Renal pelvis (tissue), 4 donors: ENCODE measurements around the gene PLA2G4A. TPM values are rescaled to one million over a fixed set of nuclear protein-coding genes. Genes with fewer than 3 reads are reported as not detected.

ENCODE experiments used
- DNase-seq: peaks from one replicate; pipeline ENCODE4 v3.0.0-alpha.2; 2013
- polyA plus RNA-seq, 3 donors: library from polyadenylated mRNA; unstranded; fragments of 120-200 nt; gene quantifications; one replicate each; pipeline ENCODE4 v1.2.1, GENCODE V29; 2013; ENCODE audit not compliant: insufficient read length in 3 of 3

The PLA2G4A gene
- polyA plus RNA-seq, 3 donors: 4.6 to 8.5 (median 8.3) TPM

DNA sequence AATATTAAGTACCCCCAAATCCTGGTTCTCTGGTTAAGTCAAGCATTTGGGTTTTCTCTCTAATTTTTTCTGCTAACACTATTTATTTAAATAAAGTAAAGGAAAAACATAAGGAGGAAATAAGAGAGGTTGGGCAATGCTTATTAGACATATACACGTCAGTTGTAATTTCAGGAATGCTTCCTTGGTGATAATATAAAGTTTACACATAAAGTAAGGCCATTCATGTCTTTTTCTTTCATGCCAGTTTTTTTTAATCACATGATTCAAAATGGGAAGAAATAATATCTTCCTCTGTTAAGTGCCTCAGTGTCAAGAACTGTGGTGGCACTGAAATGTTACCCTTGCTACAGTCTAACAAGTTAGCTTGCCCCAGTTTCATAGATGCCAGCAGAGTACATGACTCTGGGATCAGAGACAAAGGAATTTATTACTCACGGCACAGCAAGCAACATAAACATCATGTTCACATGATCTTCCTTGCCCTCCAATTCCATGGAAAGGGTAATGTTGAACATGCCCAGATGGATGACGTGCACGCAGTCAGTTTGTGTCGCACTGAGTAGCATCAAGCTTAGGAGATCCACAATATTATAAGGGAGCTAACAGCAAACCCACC is 184.9 kb downstream of the PLA2G4A start:
- DNase-seq: no peak

DNA sequence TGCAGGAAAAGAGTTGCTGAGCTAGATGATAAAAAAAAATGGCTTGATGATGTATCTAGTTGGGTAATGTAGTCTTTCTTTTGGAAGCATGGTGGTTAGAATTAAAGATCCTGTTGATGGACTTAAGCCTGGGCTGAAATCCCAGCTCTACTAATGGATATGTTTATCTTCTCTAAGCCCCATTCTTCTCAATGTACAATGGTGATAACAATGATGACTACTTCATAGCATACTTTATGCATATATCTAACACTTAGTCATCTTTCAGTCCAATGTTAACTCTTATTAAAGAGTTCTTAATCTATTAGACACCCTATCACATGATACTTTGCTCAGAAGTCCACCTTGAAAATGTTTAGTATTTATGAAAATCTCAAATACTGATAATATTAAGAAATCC is 189.5 kb downstream of the PLA2G4A start:
- no peak for DNase-seq

DNA sequence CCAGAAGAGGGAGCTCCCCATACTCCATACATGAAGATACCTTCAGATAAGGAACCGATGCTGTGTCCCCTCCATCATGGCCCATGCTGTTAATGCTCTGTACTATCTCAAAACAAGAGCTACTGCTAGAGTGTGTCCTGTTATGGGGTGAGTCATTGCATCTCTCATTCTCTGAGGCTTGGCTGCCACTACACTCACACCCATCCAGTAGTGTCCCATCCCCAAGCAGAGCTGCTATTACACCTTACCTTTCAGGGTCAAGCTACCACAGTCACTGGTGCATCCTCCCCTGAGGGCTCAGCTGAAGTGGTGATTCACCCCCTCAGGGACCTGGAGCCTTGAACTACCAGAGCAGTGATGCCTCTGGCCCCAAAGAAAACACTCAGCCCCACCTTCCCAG is 198.5 kb downstream of the PLA2G4A start:
- no peak for DNase-seq

DNA sequence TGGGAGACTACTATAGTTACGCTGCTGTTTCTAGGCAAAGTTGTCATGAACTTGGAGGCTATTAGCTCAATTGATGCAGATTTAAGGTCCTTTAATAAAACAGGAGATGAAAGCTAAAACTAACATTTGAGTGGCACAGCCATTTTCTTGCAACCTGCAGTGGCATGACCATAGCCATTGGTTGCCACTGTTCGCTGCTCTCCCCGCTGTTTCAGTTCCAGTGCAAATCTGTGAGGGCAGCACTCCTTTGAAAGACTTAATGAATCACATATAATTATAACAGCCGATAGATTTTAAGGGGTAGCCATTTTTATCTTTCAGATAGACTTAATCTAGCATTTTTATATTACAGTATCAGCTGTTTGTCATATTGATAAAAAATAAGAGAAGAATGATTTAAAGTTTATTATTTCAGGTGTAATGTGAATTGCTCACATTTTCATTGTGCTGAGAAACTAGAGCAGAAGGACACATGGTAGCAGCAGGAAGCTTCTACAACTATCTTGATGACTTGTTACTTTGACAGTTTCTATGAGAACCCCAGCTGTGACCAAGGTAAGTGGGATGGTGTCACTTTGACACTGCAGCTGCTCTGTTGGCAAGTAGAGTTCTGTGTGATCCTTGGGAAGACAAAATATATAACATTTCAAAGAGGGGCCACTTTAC is 203.7 kb downstream of the PLA2G4A start:
- no peak for DNase-seq

DNA sequence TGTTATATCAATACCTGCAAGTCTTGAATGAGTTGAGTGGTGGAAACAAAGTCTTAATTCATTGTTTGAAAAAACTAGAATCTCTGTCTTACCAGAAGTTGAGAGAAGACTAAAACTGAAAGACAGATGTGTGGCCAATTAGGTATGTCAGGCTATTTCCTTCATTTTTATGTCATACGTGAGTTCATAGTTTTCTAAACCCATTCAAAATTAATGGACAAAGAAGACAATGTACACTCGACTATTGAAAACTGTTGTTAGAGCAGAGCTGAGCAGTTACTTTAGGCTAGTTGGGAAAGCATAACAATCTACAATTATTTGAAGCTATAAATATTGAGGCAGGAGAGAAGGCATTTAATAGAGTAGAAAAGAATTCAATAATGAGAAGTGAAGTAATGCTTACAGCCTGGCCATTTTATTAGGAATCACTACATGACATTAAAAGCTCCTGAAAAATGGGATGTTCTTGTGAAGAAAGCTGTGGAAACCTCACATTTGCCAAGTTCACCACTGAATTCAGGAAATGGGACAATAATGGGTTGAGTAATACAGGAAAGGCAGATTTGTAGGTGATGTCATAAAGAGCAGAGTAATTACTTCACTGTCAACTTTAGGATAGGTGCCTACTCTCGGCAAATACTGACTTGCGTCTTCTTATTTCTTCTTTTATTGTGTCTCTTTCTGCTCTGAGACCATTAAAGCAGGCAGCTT is 204.4 kb downstream of the PLA2G4A start:
- DNase-seq: no peak

DNA sequence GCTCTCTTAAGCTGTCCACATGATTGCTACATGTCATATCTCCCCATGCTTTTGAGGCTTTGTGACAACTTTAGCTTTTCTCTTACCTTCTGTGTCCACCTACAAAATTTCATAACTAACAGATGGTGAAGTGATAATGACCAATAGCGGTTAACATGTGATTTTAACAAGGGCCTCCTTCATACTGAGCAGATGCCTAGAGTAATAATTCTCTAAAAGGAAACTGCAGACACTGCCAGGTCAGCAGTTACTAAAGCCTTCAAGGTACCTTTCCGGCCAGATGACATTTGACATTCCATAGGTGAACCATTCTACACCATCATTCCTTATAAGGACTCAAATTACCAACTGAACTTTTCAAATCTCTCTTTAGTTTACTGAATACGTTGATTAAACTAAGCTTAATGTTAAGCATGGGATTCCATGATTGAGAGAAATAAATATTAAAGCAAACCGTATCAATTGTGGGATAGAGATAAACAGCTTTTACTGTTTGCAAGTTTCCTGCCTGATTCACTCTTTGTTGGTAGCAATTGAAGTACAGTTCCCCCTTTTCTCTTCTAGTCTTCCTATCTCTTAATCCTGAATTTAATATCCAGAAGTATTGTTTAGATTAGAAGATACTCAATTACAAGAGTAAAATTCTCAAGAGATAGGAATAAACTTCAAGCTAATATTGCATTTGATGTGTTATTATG is 205.1 kb downstream of the PLA2G4A start:
- no peak for DNase-seq

DNA sequence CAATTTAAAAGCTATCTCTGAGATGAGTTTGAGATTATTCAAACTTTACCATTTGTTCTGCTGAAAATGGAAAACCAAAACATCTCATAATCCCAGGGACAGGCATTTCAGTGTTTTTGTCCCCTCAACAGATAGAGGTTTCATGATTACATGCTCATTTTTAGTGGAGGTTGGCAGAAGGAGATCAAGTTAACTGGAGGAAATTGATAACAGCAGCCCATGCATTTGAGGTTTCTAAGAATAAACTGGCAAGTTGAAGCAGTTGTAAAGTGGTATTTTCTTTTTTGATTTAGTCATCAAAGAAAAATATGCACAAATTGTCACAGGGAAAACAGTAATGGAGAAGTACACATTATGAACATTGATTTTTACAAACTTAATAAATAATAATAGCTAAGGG is 205.8 kb downstream of the PLA2G4A start:
- DNase-seq: no peak

DNA sequence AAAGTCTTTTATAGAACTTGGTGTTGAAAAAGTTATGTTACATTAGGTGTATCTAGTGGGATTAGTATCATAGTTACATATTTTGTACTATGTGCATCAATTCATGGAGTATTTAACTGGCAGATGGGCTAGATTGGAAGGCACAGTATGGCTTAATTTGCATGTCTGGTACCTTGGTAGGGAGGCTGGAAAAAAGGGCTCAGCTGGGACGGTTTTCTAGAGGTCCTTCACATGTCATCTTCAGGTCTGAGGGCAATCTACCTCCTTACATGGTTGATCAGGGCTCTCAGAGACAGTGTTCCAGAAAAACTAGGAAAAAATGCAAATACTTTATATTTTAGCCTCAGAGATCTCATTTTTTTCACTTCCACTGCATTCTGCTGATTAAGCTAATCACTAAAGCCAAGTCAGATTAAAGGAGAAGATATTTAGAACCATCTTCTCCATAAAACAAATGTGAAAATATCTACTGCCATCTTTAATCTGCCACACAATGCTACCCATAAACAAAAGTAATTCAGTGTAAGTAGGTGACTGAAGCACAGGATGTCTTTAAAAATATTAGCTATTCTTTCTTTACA is 209.3 kb downstream of the PLA2G4A start:
- DNase-seq: no peak

Other genes with a start within 250 kb of the PLA2G4A start
- gene PTGS2, start 148.5 kb upstream of the PLA2G4A start, polyA plus RNA-seq: under 1 TPM; 0.54 to 0.93 (median 0.84) TPM